Measurements from ENCODE around the gene ADPRM. TPM values are rescaled to one million over a fixed set of nuclear protein-coding genes. Genes with fewer than 3 reads are reported as not detected.

The ADPRM gene
- total RNA-seq, 1 experiment from 2014 or later, result 7.9 TPM

DNA sequence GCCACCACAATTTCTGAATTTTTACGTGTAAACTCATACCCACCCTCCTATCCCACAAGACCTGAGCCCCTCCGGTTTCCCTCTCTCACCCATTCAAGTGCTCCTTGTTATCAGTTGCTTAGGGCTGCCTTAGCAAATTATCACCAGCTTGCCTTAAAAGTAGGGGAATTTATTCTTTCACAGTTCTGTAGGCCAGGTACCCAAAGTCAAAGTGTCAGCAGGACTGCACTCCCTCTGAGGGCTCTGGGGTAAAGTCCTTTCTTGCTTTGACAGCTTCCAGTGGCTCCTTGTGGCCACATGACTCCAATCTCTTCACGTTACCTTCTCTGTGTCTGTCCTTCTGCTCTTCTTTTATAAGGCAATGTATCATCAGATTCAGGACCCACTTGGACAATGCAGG, 40.3 kb downstream of the ADPRM start:
- Histone ChIP-seq H3K27me3 (ENCODE audit: insufficient read depth, low read length) (peaks cover 11% of the 10 kb centered on the region; the same call in 1 of the 2 replicates), H4K20me1 (ENCODE audit: insufficient read depth) (no peaks in the 10 kb centered on the region), H3K36me3 (ENCODE audit: control insufficient read depth in 1 of 2, insufficient read depth in 2 of 2, low read length in 2 of 2) (no peaks in the 10 kb centered on the region), H3K9ac (ENCODE audit: low read length) (no peak overlapping the region), H3K27ac (ENCODE audit: low read depth, low read length) (no peak overlapping the region), H3K4me1 (ENCODE audit: control insufficient read depth in 1 of 2, insufficient read depth in 2 of 2, low read length in 2 of 2) (no peaks in the 10 kb centered on the region), H2AFZ (ENCODE audit: low read depth, low read length, poor library complexity, severe bottlenecking) (no peak overlapping the region), H3K79me2 (ENCODE audit: insufficient read depth, low read length) (no peaks in the 10 kb centered on the region), H3K9me3 (ENCODE audit: control insufficient read depth in 1 of 2, insufficient read depth in 1 of 2, low read depth in 1 of 2, low read length in 2 of 2) (no peaks in the 10 kb centered on the region), H3K4me3 (replicated peaks in 1 of 2; ENCODE audit: low read depth in 1 of 2, low read length in 2 of 2) (no peak overlapping the region), H3K4me2 (ENCODE audit: low read length) (no peak overlapping the region), H3K9me2 (ENCODE audit: insufficient read depth) (no peaks in the 10 kb centered on the region)
- BruUV-seq (replicated peaks), result no TSS peak
- ATAC-seq (no peak), DNase-seq (ENCODE audit: low read depth, low spot score) (no peak)
- intact Hi-C loops (cut with micrococcal nuclease), result loop anchor here (1.0 to 5.0 kb wide), 3 partner anchors 108 to 1250 kb away; no protein-coding TSS in a partner anchor
- ChIA-PET CTCF (interaction anchor here (0.7 to 2.5 kb wide), 12 partner anchors 11 to 1197 kb away, joined by 3 to 31 read pairs (median 3); no protein-coding TSS in a partner anchor), POLR2A (no interaction called here), RAD21 (ENCODE audit: low non-redundant PET in 1 of 2, low total read pairs in 2 of 2, uncharacterized antibody in 2 of 2, unreplicated experiment in 2 of 2) (interaction anchor here (1.2 to 1.7 kb wide), 2 partner anchors 107 kb away, joined by 3 to 5 read pairs; no protein-coding TSS in a partner anchor)
- TF ChIP-seq EGR1 (IDR thresholded peaks at IDR 0.05; ENCODE audit: low read depth) (no peak), POLR2AphosphoS5 (IDR thresholded peaks at IDR 0.05; ENCODE audit: low read depth, low read length) (no peak), TCF7L2 (IDR thresholded peaks at IDR 0.05; ENCODE audit: borderline replicate concordance, extremely low read depth, insufficient read depth, insufficient read length) (no peak), EZH2phosphoT487 (IDR thresholded peaks at IDR 0.05; ENCODE audit: borderline replicate concordance) (no peak), SP1 (IDR thresholded peaks at IDR 0.05; ENCODE audit: low read depth) (no peak), CEBPB (IDR thresholded peaks at IDR 0.05; ENCODE audit: low read depth) (no peak), SRF (IDR thresholded peaks at IDR 0.05; ENCODE audit: low read depth) (no peak), ZNF274 (IDR thresholded peaks at IDR 0.05; ENCODE audit: low read depth, low read length) (no peak), EZH2 (IDR thresholded peaks at IDR 0.05) (no peak), RAD21 (IDR thresholded peaks at IDR 0.05; ENCODE audit: low read depth) (no peak), ELF1 (IDR thresholded peaks at IDR 0.05; ENCODE audit: borderline replicate concordance, low read depth) (no peak), FOSL1 (IDR thresholded peaks at IDR 0.05; ENCODE audit: low read depth) (no peak), CBX3 (IDR thresholded peaks at IDR 0.05; ENCODE audit: low read depth) (no peak), SIN3A (IDR thresholded peaks at IDR 0.05; ENCODE audit: low read depth) (no peak), POLR2A (IDR thresholded peaks at IDR 0.05; ENCODE audit: borderline replicate concordance, extremely low read depth, insufficient read depth, insufficient read length) (no peak)
- TF ChIP-seq, protein P1, sequence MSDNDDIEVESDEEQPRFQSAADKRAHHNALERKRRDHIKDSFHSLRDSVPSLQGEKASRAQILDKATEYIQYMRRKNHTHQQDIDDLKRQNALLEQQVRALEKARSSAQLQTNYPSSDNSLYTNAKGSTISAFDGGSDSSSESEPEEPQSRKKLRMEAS (IDR thresholded peaks at IDR 0.05), result no peak
- TF ChIP-seq, protein P2, sequence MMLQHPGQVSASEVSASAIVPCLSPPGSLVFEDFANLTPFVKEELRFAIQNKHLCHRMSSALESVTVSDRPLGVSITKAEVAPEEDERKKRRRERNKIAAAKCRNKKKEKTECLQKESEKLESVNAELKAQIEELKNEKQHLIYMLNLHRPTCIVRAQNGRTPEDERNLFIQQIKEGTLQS (IDR thresholded peaks at IDR 0.05), result no peak
- TF ChIP-seq, protein P3, sequence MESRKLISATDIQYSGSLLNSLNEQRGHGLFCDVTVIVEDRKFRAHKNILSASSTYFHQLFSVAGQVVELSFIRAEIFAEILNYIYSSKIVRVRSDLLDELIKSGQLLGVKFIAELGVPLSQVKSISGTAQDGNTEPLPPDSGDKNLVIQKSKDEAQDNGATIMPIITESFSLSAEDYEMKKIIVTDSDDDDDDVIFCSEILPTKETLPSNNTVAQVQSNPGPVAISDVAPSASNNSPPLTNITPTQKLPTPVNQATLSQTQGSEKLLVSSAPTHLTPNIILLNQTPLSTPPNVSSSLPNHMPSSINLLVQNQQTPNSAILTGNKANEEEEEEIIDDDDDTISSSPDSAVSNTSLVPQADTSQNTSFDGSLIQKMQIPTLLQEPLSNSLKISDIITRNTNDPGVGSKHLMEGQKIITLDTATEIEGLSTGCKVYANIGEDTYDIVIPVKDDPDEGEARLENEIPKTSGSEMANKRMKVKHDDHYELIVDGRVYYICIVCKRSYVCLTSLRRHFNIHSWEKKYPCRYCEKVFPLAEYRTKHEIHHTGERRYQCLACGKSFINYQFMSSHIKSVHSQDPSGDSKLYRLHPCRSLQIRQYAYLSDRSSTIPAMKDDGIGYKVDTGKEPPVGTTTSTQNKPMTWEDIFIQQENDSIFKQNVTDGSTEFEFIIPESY (IDR thresholded peaks at IDR 0.05; ENCODE audit: extremely low read depth, insufficient replicate concordance, low read length), result no peak
- TF ChIP-seq, protein P4, sequence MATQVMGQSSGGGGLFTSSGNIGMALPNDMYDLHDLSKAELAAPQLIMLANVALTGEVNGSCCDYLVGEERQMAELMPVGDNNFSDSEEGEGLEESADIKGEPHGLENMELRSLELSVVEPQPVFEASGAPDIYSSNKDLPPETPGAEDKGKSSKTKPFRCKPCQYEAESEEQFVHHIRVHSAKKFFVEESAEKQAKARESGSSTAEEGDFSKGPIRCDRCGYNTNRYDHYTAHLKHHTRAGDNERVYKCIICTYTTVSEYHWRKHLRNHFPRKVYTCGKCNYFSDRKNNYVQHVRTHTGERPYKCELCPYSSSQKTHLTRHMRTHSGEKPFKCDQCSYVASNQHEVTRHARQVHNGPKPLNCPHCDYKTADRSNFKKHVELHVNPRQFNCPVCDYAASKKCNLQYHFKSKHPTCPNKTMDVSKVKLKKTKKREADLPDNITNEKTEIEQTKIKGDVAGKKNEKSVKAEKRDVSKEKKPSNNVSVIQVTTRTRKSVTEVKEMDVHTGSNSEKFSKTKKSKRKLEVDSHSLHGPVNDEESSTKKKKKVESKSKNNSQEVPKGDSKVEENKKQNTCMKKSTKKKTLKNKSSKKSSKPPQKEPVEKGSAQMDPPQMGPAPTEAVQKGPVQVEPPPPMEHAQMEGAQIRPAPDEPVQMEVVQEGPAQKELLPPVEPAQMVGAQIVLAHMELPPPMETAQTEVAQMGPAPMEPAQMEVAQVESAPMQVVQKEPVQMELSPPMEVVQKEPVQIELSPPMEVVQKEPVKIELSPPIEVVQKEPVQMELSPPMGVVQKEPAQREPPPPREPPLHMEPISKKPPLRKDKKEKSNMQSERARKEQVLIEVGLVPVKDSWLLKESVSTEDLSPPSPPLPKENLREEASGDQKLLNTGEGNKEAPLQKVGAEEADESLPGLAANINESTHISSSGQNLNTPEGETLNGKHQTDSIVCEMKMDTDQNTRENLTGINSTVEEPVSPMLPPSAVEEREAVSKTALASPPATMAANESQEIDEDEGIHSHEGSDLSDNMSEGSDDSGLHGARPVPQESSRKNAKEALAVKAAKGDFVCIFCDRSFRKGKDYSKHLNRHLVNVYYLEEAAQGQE (IDR thresholded peaks at IDR 0.05; ENCODE audit: low read depth), result no peak
